MCF 10A (cell line): Measurements from ENCODE around the gene ADGRL2. TPM values are rescaled to one million over a fixed set of nuclear protein-coding genes. Genes with fewer than 3 reads are reported as not detected.

Experiments used
- BruUV-seq: library from RNA; stranded (reverse); fragments of 400-500 nt; replicated peaks from 2 replicates; lab custom pipeline; 2021; lab: Mats Ljungman, UMichigan
- CTCF ChIA-PET: fragments of 300-600 bp; sonication (Branson Sonifier 250); formaldehyde crosslinking; extraction: SDS; loops from one replicate; lab custom pipeline; 2021; ENCODE audit warnings: antibody characterized with exemption, inconsistent platforms; lab: Yijun Ruan, JAX
- POLR2A ChIA-PET: fragments of 300-600, 350-650 bp; sonication (Branson Sonifier 250); formaldehyde crosslinking; extraction: SDS; loops from one replicate; lab custom pipeline; 2020; ENCODE audit warnings: antibody characterized with exemption, inconsistent platforms; lab: Yijun Ruan, JAX
- DNase-seq: peaks from one replicate; pipeline ENCODE4 v3.0.0-alpha.2; 2018; ENCODE audit not compliant: unreplicated experiment
- H3K27ac Mint-ChIP-seq: one replicate; pipeline ENCODE4 v1.8.0; 2022; ENCODE audit warnings: mild to moderate bottlenecking, low read depth, mixed read lengths; ENCODE audit not compliant: unreplicated experiment
- H3K27me3 Mint-ChIP-seq: one replicate; pipeline ENCODE4 v1.8.0; 2022; ENCODE audit warnings: mixed read lengths; ENCODE audit not compliant: insufficient read depth, unreplicated experiment
- H3K36me3 Mint-ChIP-seq: one replicate; pipeline ENCODE4 v1.8.0; 2022; ENCODE audit warnings: mild to moderate bottlenecking, moderate library complexity, mixed read lengths; ENCODE audit not compliant: insufficient read depth, unreplicated experiment
- H3K4me1 Mint-ChIP-seq: one replicate; pipeline ENCODE4 v1.8.0; 2022; ENCODE audit warnings: mixed read lengths; ENCODE audit not compliant: insufficient read depth, unreplicated experiment
- H3K4me3 Mint-ChIP-seq: one replicate; pipeline ENCODE4 v1.8.0; 2022; ENCODE audit warnings: mild to moderate bottlenecking, moderate library complexity, mixed read lengths; ENCODE audit not compliant: unreplicated experiment
- H3K9me3 Mint-ChIP-seq: one replicate; pipeline ENCODE4 v1.8.0; 2022; ENCODE audit warnings: mixed read lengths; ENCODE audit not compliant: unreplicated experiment
- CTCF ChIP-seq: fragments of 200-600 bp; IDR thresholded peaks from one replicate; pipeline ENCODE4 v1.8.0; 2022; ENCODE audit warnings: antibody characterized with exemption, mild to moderate bottlenecking; ENCODE audit not compliant: unreplicated experiment
- intact Hi-C: fragments of 100-400 bp; cut with micrococcal nuclease; formaldehyde crosslinking; loops from 2 replicates; pipeline ENCODE4 v1.14.1; 2022
- total RNA-seq: library from RNA; stranded (reverse); gene quantifications from 2 replicates; pipeline ENCODE4 v1.2.3, GENCODE V29; 2022

ADGRL2 gene
- total RNA-seq, 1 experiment from 2014 or later: 3.0 TPM

DNA sequence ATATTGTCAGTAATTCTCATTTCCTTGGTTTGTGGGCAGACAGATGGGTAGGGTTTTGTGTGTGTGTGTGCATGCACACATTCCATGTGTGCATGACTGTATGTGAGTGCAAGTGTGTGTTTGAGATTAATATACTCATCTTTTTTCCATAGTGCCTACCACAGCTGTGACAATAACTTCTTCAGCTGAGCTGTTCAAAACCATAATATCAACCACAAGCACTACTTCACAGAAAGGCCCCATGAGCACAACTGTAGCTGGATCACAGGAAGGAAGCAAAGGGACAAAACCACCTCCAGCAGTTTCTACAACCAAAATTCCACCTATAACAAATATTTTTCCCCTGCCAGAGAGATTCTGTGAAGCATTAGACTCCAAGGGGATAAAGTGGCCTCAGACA is 149.3 kb downstream of the ADGRL2 start:
- Mint-ChIP-seq H3K36me3 (no peaks in the 10 kb centered on the region), H3K27me3 (no peaks in the 10 kb centered on the region), H3K4me3 (no peak overlapping the region), H3K9me3 (no peaks in the 10 kb centered on the region), H3K4me1 (no peaks in the 10 kb centered on the region), H3K27ac (no peak overlapping the region)
- no peak for DNase-seq
- CTCF ChIA-PET: no interaction called here
- POLR2A ChIA-PET: interaction anchor here (0.7 to 0.9 kb wide), 2 partner anchors 20 to 608 kb away, joined by 3 read pairs; no protein-coding TSS in a partner anchor
- BruUV-seq: no TSS peak
- intact Hi-C loops: no loop called here
- no peak for TF ChIP-seq CTCF

- Mint-ChIP-seq H3K4me1 (no peaks in the 10 kb centered on the region), H3K36me3 (no peaks in the 10 kb centered on the region), H3K27me3 (no peaks in the 10 kb centered on the region), H3K9me3 (no peaks in the 10 kb centered on the region), H3K4me3 (no peak overlapping the region), H3K27ac (no peak overlapping the region)
- no peak for TF ChIP-seq CTCF
- BruUV-seq: no TSS peak
- ChIA-PET CTCF (no interaction called here), POLR2A (interaction anchor here (0.7 kb wide), 1 partner anchor 581 kb away, joined by 3 read pairs; no protein-coding TSS in a partner anchor)
- DNase-seq: no peak
- intact Hi-C loops: no loop called here
Observed at GRCh38 chr1:81950591-81951244, 150.0 kb downstream of the ADGRL2 start.

DNA sequence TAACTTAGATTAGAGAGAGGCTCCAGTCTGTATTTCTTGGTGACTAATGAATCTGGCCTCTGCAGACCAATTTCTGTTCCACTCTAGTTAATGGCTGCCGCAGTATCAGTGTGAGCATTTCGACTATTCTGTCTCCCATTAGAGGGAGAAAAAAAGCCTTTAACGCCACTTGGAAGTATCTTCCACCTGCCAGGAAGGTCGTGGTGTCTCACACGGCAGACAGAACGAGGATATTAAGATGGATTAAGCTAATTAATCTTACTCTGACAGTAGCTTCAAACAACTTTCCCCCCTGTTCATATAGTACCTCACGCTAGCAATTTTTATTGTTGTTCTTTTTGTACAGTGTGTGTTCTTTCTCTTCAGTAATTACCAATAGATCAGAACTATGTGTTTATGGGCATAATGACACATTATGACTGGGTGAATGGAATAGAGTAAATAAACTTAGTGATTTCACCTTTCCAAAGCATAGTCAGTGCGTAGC is 153.8 kb downstream of the ADGRL2 start:
- TF ChIP-seq CTCF: no peak
- Mint-ChIP-seq H3K4me1 (no peaks in the 10 kb centered on the region), H3K4me3 (no peak overlapping the region), H3K9me3 (no peaks in the 10 kb centered on the region), H3K27ac (no peak overlapping the region), H3K27me3 (no peaks in the 10 kb centered on the region), H3K36me3 (no peaks in the 10 kb centered on the region)
- ChIA-PET POLR2A (no interaction called here), CTCF (no interaction called here)
- BruUV-seq: no TSS peak
- intact Hi-C loops: no loop called here
- DNase-seq: no peak

DNA sequence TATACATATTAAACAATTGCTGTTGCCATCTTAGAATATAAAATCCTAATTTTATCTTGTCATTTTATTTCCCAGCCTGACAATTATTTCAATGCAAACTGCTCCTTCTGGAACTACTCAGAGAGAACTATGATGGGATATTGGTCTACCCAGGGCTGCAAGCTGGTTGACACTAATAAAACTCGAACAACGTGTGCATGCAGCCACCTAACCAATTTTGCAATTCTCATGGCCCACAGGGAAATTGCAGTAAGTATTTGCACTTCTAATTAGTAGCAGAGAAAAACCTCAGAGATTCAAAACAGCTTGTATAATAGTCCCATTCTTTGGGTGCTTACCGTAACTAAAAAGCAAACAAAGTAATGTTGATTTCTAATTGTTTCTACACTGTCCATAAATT is 167.2 kb downstream of the ADGRL2 start:
- POLR2A ChIA-PET: no interaction called here
- no peak overlapping the region for H3K4me3 Mint-ChIP-seq
- TF ChIP-seq CTCF: no peak

More for the DNA sequence above, 167.2 kb downstream of the ADGRL2 start:
- Mint-ChIP-seq H3K27me3 (no peaks in the 10 kb centered on the region), H3K9me3 (no peaks in the 10 kb centered on the region), H3K27ac (no peak overlapping the region), H3K36me3 (no peaks in the 10 kb centered on the region), H3K4me1 (no peaks in the 10 kb centered on the region)
- CTCF ChIA-PET: no interaction called here
- intact Hi-C loops: no loop called here
- no TSS peak for BruUV-seq
- DNase-seq: no peak
